GM23338 (cell line): ENCODE results near the gene TADA2A.

Source experiments
- CREB1 ChIP-seq: fragments of 250-450 bp; sonication (Bioruptor Pico); IDR thresholded peaks from 2 replicates; pipeline ENCODE4 v1.5.0; 2020; ENCODE audit warnings: low read depth, mild to moderate bottlenecking, moderate library complexity
- CTCF ChIP-seq, 2 experiments: fragments of 200-600 bp in 1 of 2; sonication (generic) in 1 of 2; conservative IDR thresholded peaks; 2 replicates each; pipeline versions ENCODE4 v1.5.1 to v1.6.1; 2016 to 2017; ENCODE audit warnings: antibody characterized with exemption in 2 of 2, low read depth in 2 of 2, mild to moderate bottlenecking in 2 of 2, moderate library complexity in 1 of 2
- ETS1 ChIP-seq: IDR thresholded peaks from 2 replicates; pipeline ENCODE4 v1.6.1; 2016; ENCODE audit warnings: antibody characterized with exemption
- EZH2 ChIP-seq: fragments of 200-600 bp; sonication (generic); IDR thresholded peaks from one replicate; pipeline ENCODE4 v1.8.0; 2017; ENCODE audit warnings: antibody characterized with exemption, mild to moderate bottlenecking, low read depth; ENCODE audit not compliant: unreplicated experiment
- EZH2phosphoT487 ChIP-seq: fragments of 200-600 bp; sonication (generic); IDR thresholded peaks from one replicate; pipeline ENCODE4 v1.8.1; 2018; ENCODE audit warnings: antibody characterized with exemption; ENCODE audit not compliant: unreplicated experiment
- POLR2AphosphoS5 ChIP-seq: IDR thresholded peaks from 2 replicates; pipeline ENCODE4 v1.6.1; 2016; ENCODE audit warnings: antibody characterized with exemption, low read depth

GRCh38 chr17:37521821-37522220, 115.1 kb downstream of the TADA2A start:
- TF ChIP-seq EZH2 (no peak), CTCF (conservative IDR thresholded peaks at IDR 0.05; ENCODE audit: low read depth in 2 of 2) (no peak), POLR2AphosphoS5 (no peak), CREB1 (CRISPR knock-in tag) (no peak), EZH2phosphoT487 (no peak), ETS1 (no peak)
